ENCODE measurements around the gene SYCE1.

The SYCE1 gene

DNA sequence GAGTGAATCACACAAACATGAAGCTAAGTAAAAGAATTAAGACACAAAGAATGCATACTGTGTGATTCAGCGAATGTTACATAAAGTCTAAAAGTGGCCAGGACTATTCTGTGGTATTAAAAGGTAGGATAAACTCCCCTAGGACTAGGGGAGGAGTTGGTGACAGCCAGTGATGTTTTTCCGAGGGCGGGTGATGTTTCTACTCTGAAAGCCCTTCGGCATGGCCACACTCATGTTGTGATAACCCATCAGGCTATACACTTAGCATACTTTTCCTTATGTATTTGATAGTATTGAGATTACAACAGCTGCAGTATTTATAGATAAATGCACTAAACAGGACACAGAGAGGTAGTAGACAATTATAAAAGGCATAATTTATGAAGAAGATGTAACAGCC lies 54.0 kb downstream of the SYCE1 start:
- DNase-seq, result no peak

DNA sequence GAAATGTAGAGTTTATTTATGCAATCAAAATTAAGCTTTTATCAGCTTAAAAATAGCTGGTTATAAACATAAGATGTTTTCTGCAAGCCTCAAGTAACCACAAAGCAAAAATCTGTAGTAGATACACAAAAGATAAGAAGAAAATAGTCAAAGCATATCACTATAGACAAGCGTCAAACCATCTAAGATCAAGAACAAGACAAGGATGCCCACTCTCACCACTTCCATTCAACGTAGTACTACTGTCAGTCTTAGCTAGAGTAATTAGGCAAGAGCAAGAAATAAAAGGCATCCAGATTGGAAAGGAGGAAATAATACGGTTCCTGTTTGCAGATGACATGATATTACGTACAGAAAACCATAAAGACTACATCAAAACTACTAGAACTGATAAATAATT lies 55.7 kb downstream of the SYCE1 start:
- DNase-seq, result no peak

All from NCI-H1436 treated with DMSO at 0.1 percent for 48 hours (cell line).